Liver (tissue), 9 donors: ENCODE measurements around the gene ERGIC1. TPM values are rescaled to one million over a fixed set of nuclear protein-coding genes. Genes with fewer than 3 reads are reported as not detected.

Source experiments
- DNase-seq: peaks from one replicate; pipeline ENCODE4 v3.0.0-alpha.2; 2017; ENCODE audit warnings: low spot score
- H3K27ac ChIP-seq, 2 donors: one replicate each; pipeline ENCODE4 v1.7.0; 2013; ENCODE audit warnings: inconsistent platforms in 2 of 2, low read length in 2 of 2, control low read depth in 1 of 2, low read depth in 1 of 2, mild to moderate bottlenecking in 1 of 2
- H3K27me3 ChIP-seq, 4 donors: one replicate each; pipeline versions ENCODE4 v1.6.1 to v1.7.0; 2013; ENCODE audit warnings: low read length in 3 of 4, inconsistent platforms in 1 of 4, mild to moderate bottlenecking in 1 of 4, moderate library complexity in 1 of 4; ENCODE audit not compliant: control insufficient read depth in 4 of 4, insufficient read depth in 4 of 4
- H3K36me3 ChIP-seq, 4 donors: one replicate each; pipeline versions ENCODE4 v1.6.1 to v1.7.0; 2013; ENCODE audit warnings: low read length in 3 of 4, mild to moderate bottlenecking in 3 of 4, low read depth in 1 of 4, moderate library complexity in 1 of 4; ENCODE audit not compliant: control insufficient read depth in 4 of 4, insufficient read depth in 3 of 4
- H3K4me1 ChIP-seq, 4 donors: one replicate each; pipeline versions ENCODE4 v1.6.1 to v1.7.0; 2013; ENCODE audit warnings: low read length in 3 of 4, mild to moderate bottlenecking in 3 of 4, moderate library complexity in 1 of 4; ENCODE audit not compliant: control insufficient read depth in 4 of 4, insufficient read depth in 4 of 4
- H3K4me3 ChIP-seq, 3 donors: one replicate each; pipeline versions ENCODE4 v1.6.1 to v1.7.0; 2013; ENCODE audit warnings: low read length in 3 of 3, control low read depth in 1 of 3, low read depth in 1 of 3, mild to moderate bottlenecking in 1 of 3
- H3K9ac ChIP-seq, 2 donors: one replicate each; pipeline ENCODE4 v1.7.0; 2013; ENCODE audit warnings: low read length in 2 of 2, mild to moderate bottlenecking in 2 of 2, moderate library complexity in 2 of 2, control low read depth in 1 of 2, low read depth in 1 of 2
- H3K9me3 ChIP-seq, 4 donors: one replicate each; pipeline versions ENCODE4 v1.6.1 to v1.7.0; 2013; ENCODE audit warnings: low read length in 3 of 4; ENCODE audit not compliant: control insufficient read depth in 4 of 4
- ATF3 ChIP-seq: IDR thresholded peaks from 2 replicates; pipeline ENCODE4 v1.6.1; 2016; ENCODE audit warnings: antibody characterized with exemption
- CTCF ChIP-seq: fragments of 150-350 bp; IDR thresholded peaks from 2 replicates; pipeline ENCODE4 v1.5.1; 2017; ENCODE audit warnings: improper control_type of control experiment, low read depth, low read length; ENCODE audit not compliant: missing input control
- EGR1 ChIP-seq, 2 donors: IDR thresholded peaks; 2 replicates each; pipeline ENCODE4 v1.6.1; 2016 to 2018; ENCODE audit warnings: antibody characterized with exemption in 2 of 2, low read depth in 2 of 2
- FOXA1 ChIP-seq: IDR thresholded peaks from 2 replicates; pipeline ENCODE4 v1.6.1; 2016; ENCODE audit warnings: antibody characterized with exemption
- FOXA2 ChIP-seq: IDR thresholded peaks from 2 replicates; pipeline ENCODE4 v1.6.1; 2016; ENCODE audit warnings: antibody characterized with exemption
- GABPA ChIP-seq, 2 donors: IDR thresholded peaks in 1 of 2; conservative IDR thresholded peaks in 1 of 2; 2 replicates each; pipeline ENCODE4 v1.6.1; 2016; ENCODE audit warnings: antibody characterized with exemption in 2 of 2, mild to moderate bottlenecking in 1 of 2, moderate library complexity in 1 of 2
- HNF4A ChIP-seq, 2 donors: conservative IDR thresholded peaks; 2 replicates each; pipeline ENCODE4 v1.6.1; 2016; ENCODE audit warnings: antibody characterized with exemption in 2 of 2, mild to moderate bottlenecking in 2 of 2
- HNF4G ChIP-seq: IDR thresholded peaks from 2 replicates; pipeline ENCODE4 v1.6.1; 2016; ENCODE audit warnings: antibody characterized with exemption
- JUND ChIP-seq, 2 donors: IDR thresholded peaks; 2 replicates each; pipeline ENCODE4 v1.6.1; 2016; ENCODE audit warnings: antibody characterized with exemption in 2 of 2
- MAX ChIP-seq: IDR thresholded peaks from 2 replicates; pipeline ENCODE4 v1.6.1; 2016; ENCODE audit warnings: antibody characterized with exemption
- NR2F2 ChIP-seq: IDR thresholded peaks from 2 replicates; pipeline ENCODE4 v1.6.1; 2016; ENCODE audit warnings: antibody characterized with exemption
- RAD21 ChIP-seq, 2 donors: IDR thresholded peaks; 2 replicates each; pipeline ENCODE4 v1.6.1; 2016; ENCODE audit warnings: antibody characterized with exemption in 2 of 2, mild to moderate bottlenecking in 2 of 2
- REST ChIP-seq: IDR thresholded peaks from 2 replicates; pipeline ENCODE4 v1.6.1; 2016; ENCODE audit warnings: antibody characterized with exemption, mild to moderate bottlenecking
- RXRA ChIP-seq, 2 donors: IDR thresholded peaks; 2 replicates each; pipeline ENCODE4 v1.6.1; 2017 to 2018; ENCODE audit warnings: antibody characterized with exemption in 2 of 2, mild to moderate bottlenecking in 1 of 2
- SP1 ChIP-seq: IDR thresholded peaks from 2 replicates; pipeline ENCODE4 v1.6.1; 2018; ENCODE audit warnings: antibody characterized with exemption, mild to moderate bottlenecking
- TAF1 ChIP-seq: conservative IDR thresholded peaks from 2 replicates; pipeline ENCODE4 v1.6.1; 2016; ENCODE audit warnings: antibody characterized with exemption, mild to moderate bottlenecking
- YY1 ChIP-seq: IDR thresholded peaks from 2 replicates; pipeline ENCODE4 v1.6.1; 2016; ENCODE audit warnings: antibody characterized with exemption, mild to moderate bottlenecking
- ZBTB33 ChIP-seq: IDR thresholded peaks from 2 replicates; pipeline ENCODE4 v1.6.1; 2016; ENCODE audit warnings: antibody characterized with exemption
- WGBS: extraction: QIAGEN DNeasy Blood & Tissue Kit; methylation state at CpG from one replicate; pipeline ENCODE4 v1.1.7; 2013; 5-methylcytosine and 5-hydroxymethylcytosine counted together
- polyA plus RNA-seq, 2 donors: library from polyadenylated mRNA; stranded (reverse) in 1 of 2; unstranded in 1 of 2; fragments of 200-250 nt in 1 of 2; fragments of >200 nt in 1 of 2; fragmentation: Nextera tagmentation in 1 of 2; extraction: Ambion mirVana in 1 of 2; gene quantifications; one replicate each; pipeline versions ENCODE4 v1.2.1 to v1.2.3, GENCODE V29; 2013 to 2015
- total RNA-seq, 2 donors: library from RNA; depleted of rRNA; stranded (reverse); fragments of >200 nt; gene quantifications; one replicate each; pipeline ENCODE4 v1.2.3, GENCODE V29; 2014
- donor health status: healthy.
- donor health status: healthy.
- donor health status: healthy.
- donor health status: healthy.
- donor health status: healthy.

ERGIC1 gene
- total and polyA plus RNA-seq, 4 donors, result 45.4 to 155 (median 101) TPM

GRCh38 chr5:172920447-172920849 is 86.4 kb downstream of the ERGIC1 start:
- Histone ChIP-seq H3K9ac (no peak overlapping the region), H3K4me1 (no peaks in the 10 kb centered on the region), H3K36me3 (peaks cover 14 to 39% (median 26%) of the 10 kb centered on the region in 4 donors), H3K27me3 (no peaks in the 10 kb centered on the region), H3K4me3 (no peak overlapping the region), H3K27ac (no peak overlapping the region), H3K9me3 (no peaks in the 10 kb centered on the region)
- WGBS, result 93% methylated on average over 13 of the region's 13 CpGs
- DNase-seq, result no peak
- TF ChIP-seq MAX, result no peak
- no peak for TF ChIP-seq RAD21 (IDR thresholded peaks at IDR 0.05)
- TF ChIP-seq CTCF, result no peak

- WGBS, result 95% methylated on average over 12 of the region's 12 CpGs
- Histone ChIP-seq H3K27ac (no peak overlapping the region), H3K4me3 (no peak overlapping the region), H3K4me1 (no peaks in the 10 kb centered on the region), H3K27me3 (no peaks in the 10 kb centered on the region), H3K9me3 (no peaks in the 10 kb centered on the region), H3K36me3 (peaks cover 12 to 38% (median 24%) of the 10 kb centered on the region in 4 donors), H3K9ac (no peak overlapping the region)
- TF ChIP-seq SP1, result no peak
- TF ChIP-seq FOXA2, result no peak
- TF ChIP-seq CTCF, result no peak
- no peak for TF ChIP-seq ATF3
- no peak for TF ChIP-seq RAD21 (IDR thresholded peaks at IDR 0.05)
- no peak for TF ChIP-seq FOXA1
- TF ChIP-seq GABPA (IDR thresholded peaks at IDR 0.05 in 1 of 2, conservative IDR thresholded peaks at IDR 0.05 in 1 of 2), result no peak
- no peak for TF ChIP-seq REST
- TF ChIP-seq ZBTB33, result no peak
- no peak for TF ChIP-seq TAF1
- TF ChIP-seq HNF4A (conservative IDR thresholded peaks at IDR 0.05), result no peak
- no peak for TF ChIP-seq EGR1 (IDR thresholded peaks at IDR 0.05; ENCODE audit: low read depth in 2 of 2)
- TF ChIP-seq YY1, result no peak
- no peak for TF ChIP-seq MAX
- TF ChIP-seq JUND (IDR thresholded peaks at IDR 0.05), result no peak
- TF ChIP-seq HNF4G, result no peak
- no peak for TF ChIP-seq NR2F2
- no peak for TF ChIP-seq RXRA (IDR thresholded peaks at IDR 0.05)
- DNase-seq, result no peak
Observed at GRCh38 chr5:172920995-172921394, 86.9 kb downstream of the ERGIC1 start.
